Prostate gland (tissue), 2 donors: ENCODE results near the gene IGF2BP3. TPM values are rescaled to one million over a fixed set of nuclear protein-coding genes. Genes with fewer than 3 reads are reported as not detected.

Experiments used
- DNase-seq: peaks from one replicate; pipeline ENCODE4 v3.0.0-alpha.2; 2019; ENCODE audit warnings: low spot score
- H3K27ac ChIP-seq, 2 donors: fragments of 200-600 bp; sonication (generic); 2 replicates each; pipeline ENCODE4 v1.5.1; 2017 to 2019
- H3K27me3 ChIP-seq: fragments of 200-600 bp; sonication (generic); replicated peaks from 2 replicates; pipeline ENCODE4 v1.5.1; 2019; ENCODE audit not compliant: insufficient read depth
- H3K36me3 ChIP-seq, 2 donors: fragments of 200-600 bp; sonication (generic); 1 replicate in 1 of 2; 2 replicates in 1 of 2; pipeline versions ENCODE4 v1.5.1 to v1.8.1; 2017 to 2019
- H3K4me1 ChIP-seq: fragments of 200-600 bp; sonication (generic); replicated peaks from 2 replicates; pipeline ENCODE4 v1.5.1; 2019
- H3K4me3 ChIP-seq, 2 donors: fragments of 200-600 bp; sonication (generic); 2 replicates each; pipeline ENCODE4 v1.5.1; 2017 to 2019
- H3K9me3 ChIP-seq: fragments of 200-600 bp; sonication (generic); 2 replicates; pipeline ENCODE4 v1.5.1; 2017
- CTCF ChIP-seq, 4 experiments: fragments of 200-600 bp in 2 of 4; fragments of 450-650 bp in 2 of 4; sonication (generic) in 2 of 4; IDR thresholded peaks; 1 replicate in 3 of 4; 2 replicates in 1 of 4; pipeline ENCODE4 v1.5.1; 2016 to 2019; ENCODE audit warnings: antibody characterized with exemption in 4 of 4, mild to moderate bottlenecking in 2 of 4, moderate library complexity in 2 of 4
- POLR2A ChIP-seq: fragments of 450-650 bp; IDR thresholded peaks from one replicate; pipeline ENCODE4 v1.6.1; 2016; ENCODE audit warnings: antibody characterized with exemption, mild to moderate bottlenecking
- POLR2AphosphoS5 ChIP-seq: sonication (generic); formaldehyde crosslinking; IDR thresholded peaks from one replicate; pipeline ENCODE4 v1.6.1; 2017; ENCODE audit warnings: antibody characterized with exemption
- WGBS: methylation state at CpG from one replicate; pipeline ENCODE4 v1.1.5; 2018; 5-methylcytosine and 5-hydroxymethylcytosine counted together
- intact Hi-C: fragments of 100-400 bp; cut with DNase I; formaldehyde crosslinking; loops from one replicate; pipeline ENCODE4 v1.14.2; 2022
- total RNA-seq, 2 donors: library from RNA; depleted of rRNA; stranded (reverse); fragments of >200 nt; gene quantifications; one replicate each; pipeline ENCODE4 v1.1.0, GENCODE V29; 2016

The IGF2BP3 gene
- total RNA-seq, 2 donors from 2014 or later: 9.6 TPM; not detected in 1

DNA sequence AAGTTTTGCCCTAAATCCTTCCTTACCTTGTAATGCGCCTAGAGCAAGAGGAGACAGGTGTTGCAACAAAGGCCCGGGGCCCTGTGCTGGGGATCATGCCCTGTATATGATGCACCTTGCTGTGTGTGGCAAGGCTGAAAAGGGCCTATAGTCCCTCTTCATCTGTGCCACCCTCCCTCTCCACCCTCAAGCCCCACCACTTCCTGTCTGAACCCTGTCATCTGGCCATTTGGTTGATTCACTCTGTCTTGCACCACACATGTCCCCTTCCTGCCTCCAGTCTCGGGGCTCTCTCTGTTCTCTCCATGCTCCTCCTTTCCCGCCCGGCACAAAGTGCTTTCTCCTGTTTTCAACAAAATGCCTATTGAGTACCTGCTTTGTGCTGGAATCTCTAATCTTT is 182.7 kb downstream of the IGF2BP3 start:
- no peak for DNase-seq
- TF ChIP-seq POLR2AphosphoS5: no peak
- TF ChIP-seq CTCF (IDR thresholded peaks at IDR 0.05): no peak
- no peak for TF ChIP-seq POLR2A
- H3K4me1 ChIP-seq: no peaks in the 10 kb centered on the region
- H3K27ac ChIP-seq: no peak overlapping the region
- intact Hi-C loops: no loop called here
- H3K4me3 ChIP-seq: no peak overlapping the region
- H3K9me3 ChIP-seq: no peaks in the 10 kb centered on the region
- 82% methylated on average over 5 of the region's 5 CpGs for WGBS
- H3K27me3 ChIP-seq: no peaks in the 10 kb centered on the region
- no peaks in the 10 kb centered on the region for H3K36me3 ChIP-seq

GRCh38 chr7:23285657-23286646 is 184.3 kb downstream of the IGF2BP3 start:
- DNase-seq: no peak
- H3K27ac ChIP-seq: no peak overlapping the region
- H3K36me3 ChIP-seq: no peaks in the 10 kb centered on the region
- TF ChIP-seq POLR2AphosphoS5 (no peak), CTCF (IDR thresholded peaks at IDR 0.05) (no peak), POLR2A (no peak)
- 79% methylated on average over 18 of the region's 18 CpGs for WGBS
- H3K4me1 ChIP-seq: no peaks in the 10 kb centered on the region
- intact Hi-C loops: no loop called here
- H3K9me3 ChIP-seq: no peaks in the 10 kb centered on the region
- no peaks in the 10 kb centered on the region for H3K27me3 ChIP-seq
- H3K4me3 ChIP-seq: no peak overlapping the region

GRCh38 chr7:23284871-23285270 is 185.4 kb downstream of the IGF2BP3 start:
- DNase-seq: no peak
- intact Hi-C loops: no loop called here

DNA sequence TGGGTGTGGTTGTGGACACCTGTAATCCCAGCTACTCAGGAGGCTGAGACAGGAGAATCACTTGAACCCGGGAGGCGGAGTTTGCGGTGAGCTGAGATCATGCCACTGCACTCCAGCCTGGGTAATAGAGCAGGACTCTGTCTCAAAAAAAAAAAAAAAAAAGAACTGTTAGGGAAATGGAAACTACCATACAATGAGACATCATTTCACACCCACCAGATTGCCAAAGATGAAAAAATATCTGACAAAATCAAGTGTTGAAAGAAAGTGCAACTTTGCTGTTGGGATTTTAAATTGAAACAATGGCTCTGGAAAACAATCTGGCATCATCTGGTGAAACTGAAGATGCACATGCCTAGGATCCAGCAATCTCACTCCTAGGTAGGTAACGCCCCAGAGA is 187.2 kb downstream of the IGF2BP3 start:
- Histone ChIP-seq H3K36me3 (no peaks in the 10 kb centered on the region), H3K9me3 (no peaks in the 10 kb centered on the region), H3K27me3 (no peaks in the 10 kb centered on the region), H3K4me1 (no peaks in the 10 kb centered on the region), H3K27ac (no peak overlapping the region), H3K4me3 (no peak overlapping the region)
- no peak for DNase-seq
- TF ChIP-seq POLR2A (no peak), CTCF (IDR thresholded peaks at IDR 0.05) (no peak), POLR2AphosphoS5 (no peak)
- 91% methylated on average over 4 of the region's 4 CpGs for WGBS
- intact Hi-C loops: no loop called here

More at GRCh38 chr7:23284871-23285270, 185.4 kb downstream of the IGF2BP3 start:
- 91% methylated on average over 2 of the region's 2 CpGs for WGBS
- Histone ChIP-seq H3K4me1 (no peaks in the 10 kb centered on the region), H3K4me3 (no peak overlapping the region), H3K27ac (no peak overlapping the region), H3K36me3 (no peaks in the 10 kb centered on the region), H3K9me3 (no peaks in the 10 kb centered on the region), H3K27me3 (no peaks in the 10 kb centered on the region)
- TF ChIP-seq POLR2AphosphoS5 (no peak), CTCF (IDR thresholded peaks at IDR 0.05) (no peak), POLR2A (no peak)
